Trophoblast cell (in vitro differentiated cells and primary cell): ENCODE measurements around the gene RCOR3.

Experiments used
- DNase-seq, 2 donors: peaks; one replicate each; pipeline ENCODE4 v3.0.0-alpha.2; 2016
- H2AFZ ChIP-seq: 2 replicates; pipeline ENCODE4 v1.6.1; 2013; ENCODE audit warnings: low read length, moderate library complexity, mild to moderate bottlenecking; ENCODE audit not compliant: insufficient read depth, poor library complexity
- H2AK5ac ChIP-seq: 2 replicates; pipeline ENCODE4 v1.6.1; 2013; ENCODE audit warnings: mild to moderate bottlenecking, low read length
- H2BK120ac ChIP-seq: 2 replicates; pipeline ENCODE4 v1.6.1; 2013; ENCODE audit warnings: low read length, mild to moderate bottlenecking, moderate library complexity; ENCODE audit not compliant: insufficient read depth, poor library complexity
- H2BK12ac ChIP-seq: 2 replicates; pipeline ENCODE4 v1.6.1; 2013; ENCODE audit warnings: mild to moderate bottlenecking, low read length, moderate library complexity
- H2BK5ac ChIP-seq: 2 replicates; pipeline ENCODE4 v1.6.1; 2013; ENCODE audit warnings: low read length, low read depth, moderate library complexity, mild to moderate bottlenecking; ENCODE audit not compliant: poor library complexity
- H3K14ac ChIP-seq: 2 replicates; pipeline ENCODE4 v1.6.1; 2013; ENCODE audit warnings: mild to moderate bottlenecking, low read length
- H3K18ac ChIP-seq: 2 replicates; pipeline ENCODE4 v1.6.1; 2013; ENCODE audit warnings: mild to moderate bottlenecking, low read length
- H3K23ac ChIP-seq: 2 replicates; pipeline ENCODE4 v1.6.1; 2013; ENCODE audit warnings: low read length
- H3K27ac ChIP-seq: 2 replicates; pipeline ENCODE4 v1.5.1; 2013; ENCODE audit warnings: low read depth, mild to moderate bottlenecking, inconsistent platforms, low read length, moderate library complexity
- H3K27me3 ChIP-seq: 2 replicates; pipeline ENCODE4 v1.6.1; 2013; ENCODE audit warnings: inconsistent platforms, mild to moderate bottlenecking, low read length, moderate library complexity; ENCODE audit not compliant: insufficient read depth
- H3K36me3 ChIP-seq, 2 experiments: 1 replicate in 1 of 2; 2 replicates in 1 of 2; pipeline ENCODE4 v1.6.1; 2013; ENCODE audit warnings: low read length in 2 of 2, mild to moderate bottlenecking in 2 of 2, moderate library complexity in 1 of 2; ENCODE audit not compliant: insufficient read depth in 2 of 2, control insufficient read depth in 1 of 2
- H3K4ac ChIP-seq: 2 replicates; pipeline ENCODE4 v1.6.1; 2013; ENCODE audit warnings: low read depth, mild to moderate bottlenecking, low read length, moderate library complexity
- H3K4me1 ChIP-seq, 2 experiments: 1 replicate in 1 of 2; 2 replicates in 1 of 2; pipeline ENCODE4 v1.6.1; 2013; ENCODE audit warnings: low read length in 2 of 2, mild to moderate bottlenecking in 2 of 2, moderate library complexity in 1 of 2; ENCODE audit not compliant: insufficient read depth in 2 of 2, control insufficient read depth in 1 of 2
- H3K4me2 ChIP-seq: 2 replicates; pipeline ENCODE4 v1.6.1; 2013; ENCODE audit warnings: inconsistent platforms, mild to moderate bottlenecking, low read length, moderate library complexity
- H3K4me3 ChIP-seq: 2 replicates; pipeline ENCODE4 v1.5.1; 2013; ENCODE audit warnings: mild to moderate bottlenecking, low read depth, low read length, inconsistent platforms
- H3K79me1 ChIP-seq: one replicate; pipeline ENCODE4 v1.6.1; 2013; ENCODE audit warnings: low read length
- H3K79me2 ChIP-seq: 2 replicates; pipeline ENCODE4 v1.6.1; 2013; ENCODE audit warnings: low read length, mild to moderate bottlenecking; ENCODE audit not compliant: control insufficient read depth, insufficient read depth, poor library complexity
- H3K9ac ChIP-seq: 2 replicates; pipeline ENCODE4 v1.6.1; 2013; ENCODE audit warnings: mild to moderate bottlenecking, low read length
- H3K9me3 ChIP-seq: 2 replicates; pipeline ENCODE4 v1.6.1; 2013; ENCODE audit warnings: low read depth, mild to moderate bottlenecking, control low read depth, inconsistent platforms, low read length; ENCODE audit not compliant: insufficient read depth
- H4K12ac ChIP-seq: 2 replicates; pipeline ENCODE4 v1.6.1; 2013; ENCODE audit warnings: low read depth, mild to moderate bottlenecking, low read length, moderate library complexity
- H4K8ac ChIP-seq: 2 replicates; pipeline ENCODE4 v1.6.1; 2013; ENCODE audit warnings: low read depth, mild to moderate bottlenecking, low read length, moderate library complexity
- H4K91ac ChIP-seq: one replicate; pipeline ENCODE4 v1.6.1; 2013; ENCODE audit warnings: low read depth, mild to moderate bottlenecking, low read length, moderate library complexity
- WGBS: extraction: QIAGEN DNeasy Blood & Tissue Kit; methylation state at CpG from one replicate; pipeline ENCODE4 v1.1.7; 2013; ENCODE audit warnings: missing lambda C conversion rate; ENCODE audit not compliant: insufficient read length, insufficient coverage; ENCODE audit errors: extremely low coverage; 5-methylcytosine and 5-hydroxymethylcytosine counted together

The RCOR3 gene

DNA sequence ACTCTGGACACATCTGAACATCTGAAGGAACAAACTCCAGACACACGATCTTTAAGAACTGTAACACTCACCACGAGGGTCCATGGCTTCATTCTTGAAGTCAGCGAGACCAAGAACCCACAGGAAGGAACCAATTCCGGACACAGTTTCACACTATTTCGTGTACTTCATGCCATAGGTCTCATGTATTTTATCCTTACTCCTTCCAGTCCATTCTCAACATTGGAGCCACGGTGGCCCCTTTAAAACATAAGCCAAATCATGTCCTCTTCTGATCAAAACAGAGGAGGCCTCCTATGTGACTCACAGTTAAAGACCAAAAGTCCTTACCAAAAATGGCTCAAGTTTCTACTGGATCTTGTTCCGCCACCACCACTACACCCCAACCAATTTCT is 29.8 kb upstream of the RCOR3 start:
- H3K36me3 ChIP-seq, result no peaks in the 10 kb centered on the region
- no peak overlapping the region for H3K4me3 ChIP-seq
- no peaks in the 10 kb centered on the region for H3K27me3 ChIP-seq
- H2AK5ac ChIP-seq, result no peak overlapping the region
- no peaks in the 10 kb centered on the region for H3K79me1 ChIP-seq
- H3K79me2 ChIP-seq, result no peaks in the 10 kb centered on the region
- H3K9ac ChIP-seq, result no peak overlapping the region
- no peak overlapping the region for H2AFZ ChIP-seq
- H3K18ac ChIP-seq, result no peak overlapping the region
- no peak overlapping the region for H3K14ac ChIP-seq
- no peaks in the 10 kb centered on the region for H3K4me1 ChIP-seq
- DNase-seq, result no peak
- no peak overlapping the region for H4K12ac ChIP-seq
- no peak overlapping the region for H2BK12ac ChIP-seq
- H3K9me3 ChIP-seq, result no peaks in the 10 kb centered on the region
- no CpG with 5 or more reads among the region's 7 CpGs for WGBS
- no peak overlapping the region for H3K4me2 ChIP-seq
- H4K8ac ChIP-seq, result no peak overlapping the region
- H3K4ac ChIP-seq, result no peak overlapping the region
- no peak overlapping the region for H3K23ac ChIP-seq
- no peak overlapping the region for H2BK120ac ChIP-seq
- H3K27ac ChIP-seq, result no peak overlapping the region
- H2BK5ac ChIP-seq, result no peak overlapping the region
- no peak overlapping the region for H4K91ac ChIP-seq

DNA sequence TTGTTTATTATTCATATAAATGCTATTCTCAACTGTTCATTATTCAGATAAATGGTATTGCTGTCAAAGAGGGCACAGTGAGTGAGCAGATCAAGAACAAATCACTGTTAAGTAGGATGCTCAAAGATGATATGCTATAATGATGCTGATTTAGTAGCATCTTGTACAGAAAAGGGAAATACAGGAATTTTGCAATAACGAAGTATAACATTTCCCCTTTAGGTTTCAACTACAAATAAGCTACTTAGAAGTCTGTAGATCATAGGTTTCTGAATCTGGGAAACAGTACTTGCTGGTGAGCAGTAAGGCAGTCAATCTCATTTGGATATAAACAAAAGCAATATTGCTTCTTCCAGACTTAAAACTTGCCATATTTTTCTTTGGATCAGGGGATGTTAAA is 27.3 kb upstream of the RCOR3 start:
- Histone ChIP-seq H3K18ac (no peak overlapping the region), H3K9me3 (no peaks in the 10 kb centered on the region), H3K4me3 (no peak overlapping the region), H3K14ac (no peak overlapping the region), H3K4ac (no peak overlapping the region), H3K79me1 (peaks cover 3% of the 10 kb centered on the region), H2BK5ac (no peak overlapping the region), H2BK120ac (no peak overlapping the region), H2BK12ac (no peak overlapping the region), H4K12ac (no peak overlapping the region), H3K4me1 (no peaks in the 10 kb centered on the region), H3K4me2 (no peak overlapping the region), H3K27me3 (no peaks in the 10 kb centered on the region), H3K79me2 (no peaks in the 10 kb centered on the region), H3K27ac (no peak overlapping the region), H3K9ac (no peak overlapping the region), H2AK5ac (no peak overlapping the region), H2AFZ (no peak overlapping the region), H3K36me3 (no peaks in the 10 kb centered on the region), H4K91ac (no peak overlapping the region), H3K23ac (no peak overlapping the region), H4K8ac (no peak overlapping the region)
- WGBS, result no CpG with 5 or more reads among the region's 1 CpG
- DNase-seq, result no peak

DNA sequence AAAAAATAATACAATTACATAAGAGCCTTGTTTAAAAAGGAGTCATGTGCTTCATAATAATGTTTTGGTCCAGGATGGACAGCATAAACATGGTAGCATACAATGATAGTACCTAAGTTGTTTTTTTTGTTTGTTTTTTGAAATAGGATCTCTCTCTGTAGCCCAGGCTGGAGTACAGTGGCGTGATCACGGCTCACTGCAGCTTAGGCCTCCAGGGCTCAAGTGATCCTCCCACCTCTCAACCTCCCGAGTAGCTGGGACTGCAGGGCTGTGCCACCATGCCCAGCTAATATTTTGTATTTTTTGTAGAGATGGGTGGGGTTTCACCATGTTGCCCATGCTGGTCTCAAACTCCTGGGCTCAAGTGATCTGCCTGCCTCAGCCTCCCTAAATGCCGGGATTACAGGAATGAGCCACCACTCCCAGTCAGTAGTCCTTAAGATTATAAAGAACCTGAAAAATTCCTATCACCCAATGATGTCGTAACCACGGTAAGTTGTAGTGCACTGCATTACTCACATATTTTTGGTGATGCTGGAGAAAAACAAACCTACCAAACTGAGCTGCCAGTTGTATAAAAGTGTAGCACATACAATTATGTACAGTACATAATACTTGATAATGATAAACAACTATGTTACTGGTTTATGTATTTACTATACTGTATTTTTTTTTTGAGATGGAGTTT is 22.4 kb upstream of the RCOR3 start:
- Histone ChIP-seq H3K4me3 (no peak overlapping the region), H3K18ac (no peak overlapping the region), H3K4me1 (no peaks in the 10 kb centered on the region), H3K4ac (no peak overlapping the region), H2BK120ac (peak overlapping the region; percentile 31), H3K79me1 (peaks cover 3% of the 10 kb centered on the region), H4K12ac (no peak overlapping the region), H3K9ac (no peak overlapping the region), H2AFZ (no peak overlapping the region), H3K23ac (no peak overlapping the region), H3K4me2 (no peak overlapping the region), H3K9me3 (no peaks in the 10 kb centered on the region), H4K8ac (no peak overlapping the region), H4K91ac (peak overlapping the region; percentile 19), H2BK5ac (peak overlapping the region; percentile 54), H3K36me3 (no peaks in the 10 kb centered on the region), H2AK5ac (no peak overlapping the region), H3K27me3 (no peaks in the 10 kb centered on the region), H3K14ac (no peak overlapping the region), H3K79me2 (no peaks in the 10 kb centered on the region), H3K27ac (no peak overlapping the region), H2BK12ac (no peak overlapping the region)
- no CpG with 5 or more reads among the region's 6 CpGs for WGBS
- DNase-seq, result peak; percentile 24 to 87

DNA sequence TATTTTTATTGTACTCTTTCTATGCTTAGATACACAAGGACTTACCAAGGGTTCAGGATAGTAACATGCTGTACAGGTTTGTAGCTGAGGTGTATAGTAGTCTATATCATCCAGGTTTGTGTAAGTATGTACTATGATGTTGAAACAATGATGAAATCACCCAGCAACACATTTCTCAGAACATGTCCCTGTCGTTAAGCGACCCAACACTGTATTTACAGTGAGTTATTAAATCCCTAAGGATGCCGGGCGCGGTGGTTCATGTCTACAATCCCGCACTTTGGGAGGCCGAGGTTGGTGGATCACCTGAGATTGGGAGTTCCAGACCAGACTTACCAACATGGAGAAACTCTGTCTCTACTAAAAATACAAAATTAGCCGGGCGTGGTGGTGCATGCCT is 21.6 kb upstream of the RCOR3 start:
- Histone ChIP-seq H3K9me3 (no peaks in the 10 kb centered on the region), H3K36me3 (no peaks in the 10 kb centered on the region), H2AFZ (no peak overlapping the region), H3K79me2 (no peaks in the 10 kb centered on the region), H3K18ac (no peak overlapping the region), H3K4me2 (no peak overlapping the region), H4K91ac (peak overlapping the region; percentile 19), H3K4ac (no peak overlapping the region), H3K4me1 (no peaks in the 10 kb centered on the region), H2AK5ac (no peak overlapping the region), H4K12ac (no peak overlapping the region), H3K23ac (no peak overlapping the region), H2BK120ac (no peak overlapping the region), H2BK5ac (no peak overlapping the region), H2BK12ac (no peak overlapping the region), H3K14ac (no peak overlapping the region), H3K27ac (no peak overlapping the region), H4K8ac (no peak overlapping the region), H3K79me1 (peaks cover 5% of the 10 kb centered on the region), H3K4me3 (no peak overlapping the region), H3K9ac (no peak overlapping the region), H3K27me3 (no peaks in the 10 kb centered on the region)
- peak; percentile 53 to 86 for DNase-seq
- WGBS, result no CpG with 5 or more reads among the region's 9 CpGs
